A549 (cell line): Measurements from ENCODE around the gene AADACL4.
A peak's percentile ranks its signal among the peaks of the same experiment; 100 is the strongest.

Experiments
- CHD4 ChIP-seq: fragments of 200-600 bp; sonication (generic); IDR thresholded peaks from 2 replicates; pipeline ENCODE4 v1.6.1; 2016; ENCODE audit warnings: antibody characterized with exemption, mild to moderate bottlenecking, borderline replicate concordance
- EP300 ChIP-seq, 2 experiments: fragments of >200 bp; sonication (Bioruptor Twin); formaldehyde crosslinking; IDR thresholded peaks; 2 replicates in 1 of 2; 3 replicates in 1 of 2; pipeline ENCODE4 v1.6.1; 2016 to 2017
- HOXB13 ChIP-seq: fragments of 250-450 bp; sonication (Bioruptor Pico); IDR thresholded peaks from 2 replicates; pipeline ENCODE4 v1.5.0; 2020; ENCODE audit warnings: low read depth, mild to moderate bottlenecking, moderate library complexity
- POLR2A ChIP-seq: IDR thresholded peaks from 2 replicates; pipeline ENCODE4 v1.6.1; 2012; ENCODE audit warnings: mild to moderate bottlenecking, low read length
- RAD21 ChIP-seq, 2 experiments: fragments of >200 bp in 1 of 2; sonication (Bioruptor Twin) in 1 of 2; formaldehyde crosslinking in 1 of 2; IDR thresholded peaks in 1 of 2; conservative IDR thresholded peaks in 1 of 2; 2 replicates in 1 of 2; 3 replicates in 1 of 2; pipeline ENCODE4 v1.6.1; 2012 to 2018; ENCODE audit warnings: inconsistent platforms in 1 of 2
- REST ChIP-seq: fragments of 200-600 bp; sonication (generic); IDR thresholded peaks from 2 replicates; pipeline ENCODE4 v1.6.1; 2016; ENCODE audit warnings: antibody characterized with exemption, mild to moderate bottlenecking, moderate library complexity
- RNF2 ChIP-seq: fragments of 200-600 bp; sonication (generic); IDR thresholded peaks from 2 replicates; pipeline ENCODE4 v1.6.1; 2016; ENCODE audit warnings: low read depth, mild to moderate bottlenecking, antibody characterized with exemption, moderate library complexity, borderline replicate concordance
- USF2 ChIP-seq: fragments of 450-650 bp; IDR thresholded peaks from 2 replicates; pipeline ENCODE4 v1.6.1; 2014; ENCODE audit warnings: antibody characterized with exemption
- ZFP36 ChIP-seq: fragments of 450-650 bp; IDR thresholded peaks from 2 replicates; pipeline ENCODE4 v1.6.1; 2014; ENCODE audit warnings: borderline replicate concordance; ENCODE audit not compliant: partially characterized antibody
- TF ChIP-seq, protein P1 (sequence below): fragments of >200 bp; sonication (Bioruptor Twin); formaldehyde crosslinking; IDR thresholded peaks from 3 replicates; pipeline ENCODE4 v1.5.1; 2016
- TF ChIP-seq, protein P2 (sequence below): IDR thresholded peaks from 2 replicates; pipeline ENCODE4 v1.6.1; 2012

DNA sequence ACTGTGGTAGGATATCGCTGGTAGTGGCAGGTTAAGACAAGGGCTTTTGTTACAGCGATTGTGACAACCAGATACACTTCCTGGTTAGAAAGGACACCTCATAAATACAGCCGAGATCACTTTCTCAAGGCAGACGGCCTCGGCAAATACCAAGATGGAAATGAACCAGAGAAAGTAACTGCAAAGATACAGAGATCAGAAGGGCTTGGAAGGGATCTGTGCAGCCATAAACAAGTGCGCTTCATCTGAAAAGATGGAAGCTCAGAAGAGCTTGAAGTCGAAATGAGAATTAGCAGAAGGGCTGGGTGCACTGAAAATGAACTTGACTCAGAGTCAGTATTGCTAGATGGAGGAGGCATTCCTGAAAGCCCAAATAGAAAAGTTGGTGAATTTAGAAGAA is 32.9 kb upstream of the AADACL4 start:
- no peak for TF ChIP-seq EP300 (IDR thresholded peaks at IDR 0.05)
- no peak for TF ChIP-seq RNF2
- TF ChIP-seq, protein P1, sequence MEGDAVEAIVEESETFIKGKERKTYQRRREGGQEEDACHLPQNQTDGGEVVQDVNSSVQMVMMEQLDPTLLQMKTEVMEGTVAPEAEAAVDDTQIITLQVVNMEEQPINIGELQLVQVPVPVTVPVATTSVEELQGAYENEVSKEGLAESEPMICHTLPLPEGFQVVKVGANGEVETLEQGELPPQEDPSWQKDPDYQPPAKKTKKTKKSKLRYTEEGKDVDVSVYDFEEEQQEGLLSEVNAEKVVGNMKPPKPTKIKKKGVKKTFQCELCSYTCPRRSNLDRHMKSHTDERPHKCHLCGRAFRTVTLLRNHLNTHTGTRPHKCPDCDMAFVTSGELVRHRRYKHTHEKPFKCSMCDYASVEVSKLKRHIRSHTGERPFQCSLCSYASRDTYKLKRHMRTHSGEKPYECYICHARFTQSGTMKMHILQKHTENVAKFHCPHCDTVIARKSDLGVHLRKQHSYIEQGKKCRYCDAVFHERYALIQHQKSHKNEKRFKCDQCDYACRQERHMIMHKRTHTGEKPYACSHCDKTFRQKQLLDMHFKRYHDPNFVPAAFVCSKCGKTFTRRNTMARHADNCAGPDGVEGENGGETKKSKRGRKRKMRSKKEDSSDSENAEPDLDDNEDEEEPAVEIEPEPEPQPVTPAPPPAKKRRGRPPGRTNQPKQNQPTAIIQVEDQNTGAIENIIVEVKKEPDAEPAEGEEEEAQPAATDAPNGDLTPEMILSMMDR = no peak
- 0 out of 2 replicates have a peak, but pooled peaks have one; percentile 9 for TF ChIP-seq REST
- TF ChIP-seq POLR2A = no peak
- no peak for TF ChIP-seq RAD21 (conservative IDR thresholded peaks at IDR 0.05 in 1 of 2, IDR thresholded peaks at IDR 0.05 in 1 of 2)
- TF ChIP-seq HOXB13 (CRISPR knock-in tag) = no peak
- TF ChIP-seq USF2 = no peak
- TF ChIP-seq CHD4 = no peak
- TF ChIP-seq, protein P2, sequence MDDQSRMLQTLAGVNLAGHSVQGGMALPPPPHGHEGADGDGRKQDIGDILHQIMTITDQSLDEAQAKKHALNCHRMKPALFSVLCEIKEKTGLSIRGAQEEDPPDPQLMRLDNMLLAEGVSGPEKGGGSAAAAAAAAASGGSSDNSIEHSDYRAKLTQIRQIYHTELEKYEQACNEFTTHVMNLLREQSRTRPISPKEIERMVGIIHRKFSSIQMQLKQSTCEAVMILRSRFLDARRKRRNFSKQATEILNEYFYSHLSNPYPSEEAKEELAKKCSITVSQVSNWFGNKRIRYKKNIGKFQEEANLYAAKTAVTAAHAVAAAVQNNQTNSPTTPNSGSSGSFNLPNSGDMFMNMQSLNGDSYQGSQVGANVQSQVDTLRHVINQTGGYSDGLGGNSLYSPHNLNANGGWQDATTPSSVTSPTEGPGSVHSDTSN = no peak
- TF ChIP-seq ZFP36 = no peak
